ENCODE results near the gene NDST1.

- TF ChIP-seq CTCF (IDR thresholded peaks at IDR 0.05): no peak
- TF ChIP-seq POLR2A (IDR thresholded peaks at IDR 0.05): no peak
Measured at GRCh38 chr5:150605546-150605945, 97.6 kb downstream of the NDST1 start.
